ENCODE data around the gene LMAN1. TPM values are rescaled to one million over a fixed set of nuclear protein-coding genes. Genes with fewer than 3 reads are reported as not detected.

The LMAN1 gene, protein sequence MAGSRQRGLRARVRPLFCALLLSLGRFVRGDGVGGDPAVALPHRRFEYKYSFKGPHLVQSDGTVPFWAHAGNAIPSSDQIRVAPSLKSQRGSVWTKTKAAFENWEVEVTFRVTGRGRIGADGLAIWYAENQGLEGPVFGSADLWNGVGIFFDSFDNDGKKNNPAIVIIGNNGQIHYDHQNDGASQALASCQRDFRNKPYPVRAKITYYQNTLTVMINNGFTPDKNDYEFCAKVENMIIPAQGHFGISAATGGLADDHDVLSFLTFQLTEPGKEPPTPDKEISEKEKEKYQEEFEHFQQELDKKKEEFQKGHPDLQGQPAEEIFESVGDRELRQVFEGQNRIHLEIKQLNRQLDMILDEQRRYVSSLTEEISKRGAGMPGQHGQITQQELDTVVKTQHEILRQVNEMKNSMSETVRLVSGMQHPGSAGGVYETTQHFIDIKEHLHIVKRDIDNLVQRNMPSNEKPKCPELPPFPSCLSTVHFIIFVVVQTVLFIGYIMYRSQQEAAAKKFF
- 77.3 to 84.0 TPM (median 78.7 TPM) in 3 replicates for total RNA-seq (2021)
- Bru-seq, nascent RNA, result percentile 93 among the genes with signal in this experiment
- long read RNA-seq, experiment 1, full-length matches to known transcripts, result 377 of 474 reads
- long read RNA-seq, experiment 1, partial matches to known transcripts, result 42 of 474 reads
- long read RNA-seq, experiment 1, other reads (novel, unspliced or antisense), result 55 of 474 reads
- long read RNA-seq, experiment 2, full-length matches to known transcripts, result 60 of 180 reads
- long read RNA-seq, experiment 2, partial matches to known transcripts, result 25 of 180 reads
- long read RNA-seq, experiment 2, other reads (novel, unspliced or antisense), result 95 of 180 reads
- long read RNA-seq, experiment 3, full-length matches to known transcripts, result 17 of 77 reads
- long read RNA-seq, experiment 3, partial matches to known transcripts, result 57 of 77 reads
- long read RNA-seq, experiment 3, other reads (novel, unspliced or antisense), result 3 of 77 reads

DNA sequence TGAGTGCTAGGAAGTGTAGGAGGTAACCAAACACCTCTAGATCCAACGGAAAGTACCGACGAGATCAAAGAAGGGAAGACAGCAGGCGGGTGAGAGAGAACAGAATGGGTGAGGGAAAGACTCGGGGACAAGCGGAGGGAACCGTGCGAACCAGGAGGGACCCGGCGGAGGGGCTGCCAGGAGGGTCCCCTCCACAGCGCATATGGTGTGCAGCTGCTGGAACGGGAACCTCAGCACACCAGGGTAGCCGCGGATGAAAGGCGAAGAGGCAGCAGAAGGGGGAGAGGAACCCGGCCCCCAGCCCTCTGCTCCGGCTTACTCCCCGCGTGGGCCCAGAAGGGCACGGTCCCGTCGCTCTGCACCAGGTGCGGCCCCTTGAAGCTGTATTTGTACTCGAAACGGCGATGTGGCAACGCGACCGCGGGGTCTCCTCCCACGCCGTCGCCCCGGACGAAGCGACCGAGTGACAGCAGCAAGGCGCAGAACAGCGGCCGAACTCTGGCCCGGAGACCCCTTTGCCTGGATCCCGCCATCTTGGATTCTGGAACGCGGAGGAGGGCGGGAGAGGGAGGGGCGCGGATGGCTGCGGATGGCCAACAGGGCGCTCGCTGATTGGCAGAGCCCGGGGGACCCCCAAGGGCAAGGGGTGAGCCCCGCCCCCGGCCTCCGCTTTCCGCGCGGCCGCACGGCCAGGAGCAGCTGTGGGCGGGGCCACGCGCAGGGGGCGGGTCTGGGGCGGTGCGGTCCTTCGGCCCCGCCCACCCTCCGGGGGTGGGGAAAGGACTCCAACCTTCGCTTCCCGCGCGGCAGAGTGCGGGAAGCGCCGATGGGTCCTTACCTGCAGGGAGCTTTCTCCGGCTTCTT, at the start of gene LMAN1:
TSS of gene LMAN1 (minus strand) at position 554 of the 864 bp plus-strand sequence. CDS start at position 533, 21 bp downstream.
- H3K27me3 Mint-ChIP-seq (ENCODE audit: low read depth), result peaks cover 45% of the 10 kb centered on the region
- ATAC-seq (peak; percentile 98), DNase-seq (ENCODE audit: low spot score) (peak; percentile 98)
- ChIA-PET CTCF (interaction anchor here (1.0 to 1.8 kb wide), 5 partner anchors 36 to 338 kb away, joined by 3 to 24 read pairs (median 7); partner anchors contain the start of gene CCBE1), POLR2A (interaction anchor here (1.0 to 1.1 kb wide), 2 partner anchors 19 to 90 kb away, joined by 3 to 4 read pairs; no protein-coding TSS in a partner anchor)
- peak within 1 kb of the TSS; percentile 99 for H3K27ac Mint-ChIP-seq
- peak within 1 kb of the TSS; percentile 100 for H3K4me3 Mint-ChIP-seq
- H3K36me3 Mint-ChIP-seq, result peaks cover 22% of the 10 kb centered on the region
- H3K9me3 Mint-ChIP-seq, result no peaks in the 10 kb centered on the region
- H3K4me1 Mint-ChIP-seq, result peaks cover 18% of the 10 kb centered on the region
- TF ChIP-seq, protein P1, sequence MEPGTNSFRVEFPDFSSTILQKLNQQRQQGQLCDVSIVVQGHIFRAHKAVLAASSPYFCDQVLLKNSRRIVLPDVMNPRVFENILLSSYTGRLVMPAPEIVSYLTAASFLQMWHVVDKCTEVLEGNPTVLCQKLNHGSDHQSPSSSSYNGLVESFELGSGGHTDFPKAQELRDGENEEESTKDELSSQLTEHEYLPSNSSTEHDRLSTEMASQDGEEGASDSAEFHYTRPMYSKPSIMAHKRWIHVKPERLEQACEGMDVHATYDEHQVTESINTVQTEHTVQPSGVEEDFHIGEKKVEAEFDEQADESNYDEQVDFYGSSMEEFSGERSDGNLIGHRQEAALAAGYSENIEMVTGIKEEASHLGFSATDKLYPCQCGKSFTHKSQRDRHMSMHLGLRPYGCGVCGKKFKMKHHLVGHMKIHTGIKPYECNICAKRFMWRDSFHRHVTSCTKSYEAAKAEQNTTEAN (CRISPR knock-in tag; IDR thresholded peaks at IDR 0.05), result peak; percentile 66; the same call in 1 of the 2 replicates
- TF ChIP-seq KAT7 (CRISPR knock-in tag; IDR thresholded peaks at IDR 0.05; ENCODE audit: borderline replicate concordance) (no peak), NR1H2 (CRISPR knock-in tag; IDR thresholded peaks at IDR 0.05) (no peak), TEAD1 (CRISPR knock-in tag; IDR thresholded peaks at IDR 0.05) (no peak), CREB1 (CRISPR knock-in tag; IDR thresholded peaks at IDR 0.05) (no peak), FOXP1 (CRISPR knock-in tag; IDR thresholded peaks at IDR 0.05; ENCODE audit: borderline replicate concordance) (peak; percentile 82; the same call in 1 of the 2 replicates), ZNF263 (CRISPR knock-in tag; IDR thresholded peaks at IDR 0.05; ENCODE audit: low read depth) (no peak), TP53 (CRISPR knock-in tag; IDR thresholded peaks at IDR 0.05) (peak; percentile 74; the same call in 1 of the 2 replicates), ESRRA (CRISPR knock-in tag; IDR thresholded peaks at IDR 0.05; ENCODE audit: borderline replicate concordance) (no peak), NR3C1 (CRISPR knock-in tag; conservative IDR thresholded peaks at IDR 0.05; ENCODE audit: low read depth) (no peak), FOXK1 (CRISPR knock-in tag; IDR thresholded peaks at IDR 0.05) (peak; percentile 18; the same call in 1 of the 2 replicates), ZNF317 (CRISPR knock-in tag; IDR thresholded peaks at IDR 0.05; ENCODE audit: borderline replicate concordance, low read depth) (0 out of 2 replicates have a peak, but pooled peaks have one; percentile 45)
- TF ChIP-seq, protein P2, sequence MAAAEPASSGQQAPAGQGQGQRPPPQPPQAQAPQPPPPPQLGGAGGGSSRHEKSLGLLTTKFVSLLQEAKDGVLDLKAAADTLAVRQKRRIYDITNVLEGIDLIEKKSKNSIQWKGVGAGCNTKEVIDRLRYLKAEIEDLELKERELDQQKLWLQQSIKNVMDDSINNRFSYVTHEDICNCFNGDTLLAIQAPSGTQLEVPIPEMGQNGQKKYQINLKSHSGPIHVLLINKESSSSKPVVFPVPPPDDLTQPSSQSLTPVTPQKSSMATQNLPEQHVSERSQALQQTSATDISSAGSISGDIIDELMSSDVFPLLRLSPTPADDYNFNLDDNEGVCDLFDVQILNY (CRISPR knock-in tag; IDR thresholded peaks at IDR 0.05), result 0 out of 2 replicates have a peak, but pooled peaks have one; percentile 17
- TF ChIP-seq, protein P3, sequence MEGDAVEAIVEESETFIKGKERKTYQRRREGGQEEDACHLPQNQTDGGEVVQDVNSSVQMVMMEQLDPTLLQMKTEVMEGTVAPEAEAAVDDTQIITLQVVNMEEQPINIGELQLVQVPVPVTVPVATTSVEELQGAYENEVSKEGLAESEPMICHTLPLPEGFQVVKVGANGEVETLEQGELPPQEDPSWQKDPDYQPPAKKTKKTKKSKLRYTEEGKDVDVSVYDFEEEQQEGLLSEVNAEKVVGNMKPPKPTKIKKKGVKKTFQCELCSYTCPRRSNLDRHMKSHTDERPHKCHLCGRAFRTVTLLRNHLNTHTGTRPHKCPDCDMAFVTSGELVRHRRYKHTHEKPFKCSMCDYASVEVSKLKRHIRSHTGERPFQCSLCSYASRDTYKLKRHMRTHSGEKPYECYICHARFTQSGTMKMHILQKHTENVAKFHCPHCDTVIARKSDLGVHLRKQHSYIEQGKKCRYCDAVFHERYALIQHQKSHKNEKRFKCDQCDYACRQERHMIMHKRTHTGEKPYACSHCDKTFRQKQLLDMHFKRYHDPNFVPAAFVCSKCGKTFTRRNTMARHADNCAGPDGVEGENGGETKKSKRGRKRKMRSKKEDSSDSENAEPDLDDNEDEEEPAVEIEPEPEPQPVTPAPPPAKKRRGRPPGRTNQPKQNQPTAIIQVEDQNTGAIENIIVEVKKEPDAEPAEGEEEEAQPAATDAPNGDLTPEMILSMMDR (IDR thresholded peaks at IDR 0.05), result no peak
- TF ChIP-seq, protein P4, sequence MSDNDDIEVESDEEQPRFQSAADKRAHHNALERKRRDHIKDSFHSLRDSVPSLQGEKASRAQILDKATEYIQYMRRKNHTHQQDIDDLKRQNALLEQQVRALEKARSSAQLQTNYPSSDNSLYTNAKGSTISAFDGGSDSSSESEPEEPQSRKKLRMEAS (CRISPR knock-in tag; IDR thresholded peaks at IDR 0.05), result 0 out of 2 replicates have a peak, but pooled peaks have one; percentile 33
- TF ChIP-seq, protein P5, sequence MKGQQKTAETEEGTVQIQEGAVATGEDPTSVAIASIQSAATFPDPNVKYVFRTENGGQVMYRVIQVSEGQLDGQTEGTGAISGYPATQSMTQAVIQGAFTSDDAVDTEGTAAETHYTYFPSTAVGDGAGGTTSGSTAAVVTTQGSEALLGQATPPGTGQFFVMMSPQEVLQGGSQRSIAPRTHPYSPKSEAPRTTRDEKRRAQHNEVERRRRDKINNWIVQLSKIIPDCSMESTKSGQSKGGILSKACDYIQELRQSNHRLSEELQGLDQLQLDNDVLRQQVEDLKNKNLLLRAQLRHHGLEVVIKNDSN (CRISPR knock-in tag; IDR thresholded peaks at IDR 0.05), result no peak
- TF ChIP-seq, protein P6, sequence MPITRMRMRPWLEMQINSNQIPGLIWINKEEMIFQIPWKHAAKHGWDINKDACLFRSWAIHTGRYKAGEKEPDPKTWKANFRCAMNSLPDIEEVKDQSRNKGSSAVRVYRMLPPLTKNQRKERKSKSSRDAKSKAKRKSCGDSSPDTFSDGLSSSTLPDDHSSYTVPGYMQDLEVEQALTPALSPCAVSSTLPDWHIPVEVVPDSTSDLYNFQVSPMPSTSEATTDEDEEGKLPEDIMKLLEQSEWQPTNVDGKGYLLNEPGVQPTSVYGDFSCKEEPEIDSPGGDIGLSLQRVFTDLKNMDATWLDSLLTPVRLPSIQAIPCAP (CRISPR knock-in tag; IDR thresholded peaks at IDR 0.05), result no peak
- TF ChIP-seq, protein P7, sequence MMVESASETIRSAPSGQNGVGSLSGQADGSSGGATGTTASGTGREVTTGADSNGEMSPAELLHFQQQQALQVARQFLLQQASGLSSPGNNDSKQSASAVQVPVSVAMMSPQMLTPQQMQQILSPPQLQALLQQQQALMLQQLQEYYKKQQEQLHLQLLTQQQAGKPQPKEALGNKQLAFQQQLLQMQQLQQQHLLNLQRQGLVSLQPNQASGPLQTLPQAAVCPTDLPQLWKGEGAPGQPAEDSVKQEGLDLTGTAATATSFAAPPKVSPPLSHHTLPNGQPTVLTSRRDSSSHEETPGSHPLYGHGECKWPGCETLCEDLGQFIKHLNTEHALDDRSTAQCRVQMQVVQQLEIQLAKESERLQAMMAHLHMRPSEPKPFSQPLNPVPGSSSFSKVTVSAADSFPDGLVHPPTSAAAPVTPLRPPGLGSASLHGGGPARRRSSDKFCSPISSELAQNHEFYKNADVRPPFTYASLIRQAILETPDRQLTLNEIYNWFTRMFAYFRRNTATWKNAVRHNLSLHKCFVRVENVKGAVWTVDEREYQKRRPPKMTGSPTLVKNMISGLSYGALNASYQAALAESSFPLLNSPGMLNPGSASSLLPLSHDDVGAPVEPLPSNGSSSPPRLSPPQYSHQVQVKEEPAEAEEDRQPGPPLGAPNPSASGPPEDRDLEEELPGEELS (CRISPR knock-in tag; IDR thresholded peaks at IDR 0.05), result peak; percentile 58
- TF ChIP-seq, protein P8, sequence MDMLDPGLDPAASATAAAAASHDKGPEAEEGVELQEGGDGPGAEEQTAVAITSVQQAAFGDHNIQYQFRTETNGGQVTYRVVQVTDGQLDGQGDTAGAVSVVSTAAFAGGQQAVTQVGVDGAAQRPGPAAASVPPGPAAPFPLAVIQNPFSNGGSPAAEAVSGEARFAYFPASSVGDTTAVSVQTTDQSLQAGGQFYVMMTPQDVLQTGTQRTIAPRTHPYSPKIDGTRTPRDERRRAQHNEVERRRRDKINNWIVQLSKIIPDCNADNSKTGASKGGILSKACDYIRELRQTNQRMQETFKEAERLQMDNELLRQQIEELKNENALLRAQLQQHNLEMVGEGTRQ (CRISPR knock-in tag; IDR thresholded peaks at IDR 0.05), result no peak
- TF ChIP-seq, protein P9, sequence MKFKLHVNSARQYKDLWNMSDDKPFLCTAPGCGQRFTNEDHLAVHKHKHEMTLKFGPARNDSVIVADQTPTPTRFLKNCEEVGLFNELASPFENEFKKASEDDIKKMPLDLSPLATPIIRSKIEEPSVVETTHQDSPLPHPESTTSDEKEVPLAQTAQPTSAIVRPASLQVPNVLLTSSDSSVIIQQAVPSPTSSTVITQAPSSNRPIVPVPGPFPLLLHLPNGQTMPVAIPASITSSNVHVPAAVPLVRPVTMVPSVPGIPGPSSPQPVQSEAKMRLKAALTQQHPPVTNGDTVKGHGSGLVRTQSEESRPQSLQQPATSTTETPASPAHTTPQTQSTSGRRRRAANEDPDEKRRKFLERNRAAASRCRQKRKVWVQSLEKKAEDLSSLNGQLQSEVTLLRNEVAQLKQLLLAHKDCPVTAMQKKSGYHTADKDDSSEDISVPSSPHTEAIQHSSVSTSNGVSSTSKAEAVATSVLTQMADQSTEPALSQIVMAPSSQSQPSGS (CRISPR knock-in tag; IDR thresholded peaks at IDR 0.05; ENCODE audit: borderline replicate concordance, low read depth), result no peak

All from WTC11 (cell line).